Stomach (tissue), 4 donors: ENCODE results near the gene RIMS1.

ENCODE experiments used
- CTCF ChIP-seq, 7 experiments: fragments of 450-650 bp in 4 of 7; fragments of 200-600 bp in 3 of 7; sonication (generic) in 3 of 7; IDR thresholded peaks; one replicate each; pipeline ENCODE4 v1.5.1; 2016 to 2019; ENCODE audit warnings: antibody characterized with exemption in 7 of 7, control low read depth in 2 of 7, mild to moderate bottlenecking in 1 of 7
- POLR2A ChIP-seq, 4 donors: fragments of 450-650 bp; IDR thresholded peaks; one replicate each; pipeline ENCODE4 v1.6.1; 2016; ENCODE audit warnings: antibody characterized with exemption in 4 of 4, control low read depth in 2 of 4, mild to moderate bottlenecking in 1 of 4, moderate library complexity in 1 of 4
- POLR2AphosphoS5 ChIP-seq, 3 donors: sonication (generic); formaldehyde crosslinking; IDR thresholded peaks; one replicate each; pipeline ENCODE4 v1.6.1; 2016; ENCODE audit warnings: antibody characterized with exemption in 3 of 3

GRCh38 chr6:71983131-71983530 is 96.8 kb downstream of the RIMS1 start:
- TF ChIP-seq POLR2A (IDR thresholded peaks at IDR 0.05) = no peak
- TF ChIP-seq CTCF (IDR thresholded peaks at IDR 0.05) = no peak
- no peak for TF ChIP-seq POLR2AphosphoS5 (IDR thresholded peaks at IDR 0.05)
